ENCODE measurements around the gene CCR6. TPM values are rescaled to one million over a fixed set of nuclear protein-coding genes. Genes with fewer than 3 reads are reported as not detected.

Gene CCR6
- total RNA-seq, 2 donors from 2014 or later: not detected

DNA sequence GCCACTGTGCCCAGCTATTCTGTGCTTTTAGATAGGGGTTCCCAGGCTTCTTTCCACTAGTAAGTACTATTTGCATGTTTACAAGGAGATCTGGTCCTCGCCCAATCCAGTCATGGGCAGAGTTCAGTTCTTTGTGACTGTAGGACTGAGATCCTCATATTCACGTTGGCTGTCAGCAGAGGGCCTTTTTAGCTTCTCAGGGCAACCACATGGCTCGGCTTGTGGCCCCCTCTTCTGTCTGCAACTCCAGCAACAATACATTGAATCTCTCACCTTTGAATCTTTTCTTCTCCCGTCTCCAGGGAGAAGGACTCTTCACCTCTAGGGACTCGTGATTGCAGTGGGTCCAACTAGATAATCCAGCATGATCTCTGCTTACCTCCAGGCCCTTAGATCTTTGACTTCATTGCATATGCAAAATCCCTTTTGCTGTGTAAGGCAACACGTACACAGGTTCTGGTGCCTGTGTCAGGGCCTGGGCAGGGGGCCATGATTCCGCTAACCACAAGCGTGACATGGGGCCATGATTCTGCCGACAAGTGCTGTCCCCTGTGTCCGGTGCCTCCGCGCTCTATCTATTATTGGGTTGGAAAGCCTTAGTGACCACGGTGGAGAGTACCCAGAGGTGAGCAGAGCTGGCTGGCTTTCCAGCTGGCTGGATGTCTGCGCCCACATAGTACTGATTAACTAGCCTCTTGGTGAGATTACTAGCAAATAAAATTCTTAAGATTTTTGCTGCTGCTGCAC, 5.1 kb downstream of the CCR6 start:
- H3K36me3 Mint-ChIP-seq (ENCODE audit: low read depth): no peaks in the 10 kb centered on the region
- Histone ChIP-seq H3K9me3 (ENCODE audit: control insufficient read depth, low read length) (no peaks in the 10 kb centered on the region), H3K9ac (ENCODE audit: extremely low read depth, low read length, poor library complexity, severe bottlenecking) (no peak overlapping the region), H3K27ac (ENCODE audit: low read depth, low read length) (no peak overlapping the region), H3K4me1 (ENCODE audit: control insufficient read depth, insufficient read depth, low read length) (no peaks in the 10 kb centered on the region), H3K4me3 (ENCODE audit: low read length) (no peak overlapping the region), H3K36me3 (ENCODE audit: control insufficient read depth, insufficient read depth, low read length) (no peaks in the 10 kb centered on the region), H3K27me3 (ENCODE audit: control insufficient read depth, insufficient read depth, low read length, poor library complexity, severe bottlenecking) (no peaks in the 10 kb centered on the region)
- no peak overlapping the region for H3K27ac Mint-ChIP-seq
- no peak for DNase-seq
- H3K9me3 Mint-ChIP-seq: no peaks in the 10 kb centered on the region
- 91 to 93% methylated on average over 8 to 14 of the region's 14 CpGs for WGBS, 2 experiments (ENCODE audit: insufficient coverage in 1 of 2, insufficient read length in 1 of 2)
- H3K27me3 Mint-ChIP-seq (ENCODE audit: insufficient read depth): no peaks in the 10 kb centered on the region
- H3K4me1 Mint-ChIP-seq: no peaks in the 10 kb centered on the region
- no peak overlapping the region for H3K4me3 Mint-ChIP-seq
- no peak for TF ChIP-seq CTCF (conservative IDR thresholded peaks at IDR 0.05)

- no peak for TF ChIP-seq CTCF (conservative IDR thresholded peaks at IDR 0.05)
- H3K4me1 ChIP-seq (ENCODE audit: control insufficient read depth, insufficient read depth, low read length): no peaks in the 10 kb centered on the region
- Mint-ChIP-seq H3K36me3 (ENCODE audit: low read depth) (no peaks in the 10 kb centered on the region), H3K27ac (no peak overlapping the region), H3K4me3 (no peak overlapping the region), H3K27me3 (ENCODE audit: insufficient read depth) (no peaks in the 10 kb centered on the region), H3K4me1 (peaks cover 3% of the 10 kb centered on the region), H3K9me3 (no peaks in the 10 kb centered on the region)
- no peak for DNase-seq
- H3K27me3 ChIP-seq (ENCODE audit: control insufficient read depth, insufficient read depth, low read length, poor library complexity, severe bottlenecking): no peaks in the 10 kb centered on the region
- H3K9me3 ChIP-seq (ENCODE audit: control insufficient read depth, low read length): no peaks in the 10 kb centered on the region
- no peak overlapping the region for H3K4me3 ChIP-seq (ENCODE audit: low read length)
- H3K36me3 ChIP-seq (ENCODE audit: control insufficient read depth, insufficient read depth, low read length): no peaks in the 10 kb centered on the region
- H3K9ac ChIP-seq (ENCODE audit: extremely low read depth, low read length, poor library complexity, severe bottlenecking): no peak overlapping the region
- WGBS, 2 experiments (ENCODE audit: insufficient coverage in 1 of 2, insufficient read length in 1 of 2): 79 to 88% methylated on average over 6 of the region's 6 CpGs
- no peak overlapping the region for H3K27ac ChIP-seq (ENCODE audit: low read depth, low read length)
Measured at GRCh38 chr6:167129159-167129558, 6.3 kb downstream of the CCR6 start.

DNA sequence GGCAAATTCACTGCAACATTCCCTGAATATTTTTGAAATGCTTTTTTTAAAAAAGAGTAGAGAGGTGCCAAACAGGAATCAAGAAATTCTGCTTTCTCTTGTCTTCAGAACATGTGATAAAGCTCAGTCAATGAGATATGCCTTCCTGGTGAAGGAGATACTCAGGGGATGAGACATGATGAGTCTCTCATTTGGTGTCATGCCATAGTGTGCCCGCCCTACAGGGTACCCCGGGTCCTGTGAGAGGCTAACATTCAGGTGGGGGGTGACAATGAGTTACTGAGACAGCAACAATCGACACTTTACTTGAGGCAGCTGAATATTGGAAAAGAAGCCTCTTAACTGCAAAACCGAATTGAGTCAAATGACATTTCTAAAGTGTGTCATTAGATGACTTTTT, 6.7 kb downstream of the CCR6 start:
- Histone ChIP-seq H3K4me1 (ENCODE audit: control insufficient read depth, insufficient read depth, low read length) (no peaks in the 10 kb centered on the region), H3K27me3 (ENCODE audit: control insufficient read depth, insufficient read depth, low read length, poor library complexity, severe bottlenecking) (no peaks in the 10 kb centered on the region), H3K9me3 (ENCODE audit: control insufficient read depth, low read length) (no peaks in the 10 kb centered on the region), H3K4me3 (ENCODE audit: low read length) (no peak overlapping the region), H3K36me3 (ENCODE audit: control insufficient read depth, insufficient read depth, low read length) (no peaks in the 10 kb centered on the region), H3K27ac (ENCODE audit: low read depth, low read length) (no peak overlapping the region), H3K9ac (ENCODE audit: extremely low read depth, low read length, poor library complexity, severe bottlenecking) (no peak overlapping the region)
- Mint-ChIP-seq H3K4me3 (no peak overlapping the region), H3K36me3 (ENCODE audit: low read depth) (no peaks in the 10 kb centered on the region), H3K27me3 (ENCODE audit: insufficient read depth) (no peaks in the 10 kb centered on the region), H3K9me3 (no peaks in the 10 kb centered on the region), H3K4me1 (peaks cover 7% of the 10 kb centered on the region), H3K27ac (no peak overlapping the region)
- WGBS, 2 experiments (ENCODE audit: insufficient coverage in 1 of 2, insufficient read length in 1 of 2): 93 to 98% methylated on average over 4 of the region's 4 CpGs
- no peak for TF ChIP-seq CTCF (conservative IDR thresholded peaks at IDR 0.05)
- DNase-seq: no peak

All from endodermal cell (in vitro differentiated cells).